ENCODE data around the gene ELMO1.

The ELMO1 gene

DNA sequence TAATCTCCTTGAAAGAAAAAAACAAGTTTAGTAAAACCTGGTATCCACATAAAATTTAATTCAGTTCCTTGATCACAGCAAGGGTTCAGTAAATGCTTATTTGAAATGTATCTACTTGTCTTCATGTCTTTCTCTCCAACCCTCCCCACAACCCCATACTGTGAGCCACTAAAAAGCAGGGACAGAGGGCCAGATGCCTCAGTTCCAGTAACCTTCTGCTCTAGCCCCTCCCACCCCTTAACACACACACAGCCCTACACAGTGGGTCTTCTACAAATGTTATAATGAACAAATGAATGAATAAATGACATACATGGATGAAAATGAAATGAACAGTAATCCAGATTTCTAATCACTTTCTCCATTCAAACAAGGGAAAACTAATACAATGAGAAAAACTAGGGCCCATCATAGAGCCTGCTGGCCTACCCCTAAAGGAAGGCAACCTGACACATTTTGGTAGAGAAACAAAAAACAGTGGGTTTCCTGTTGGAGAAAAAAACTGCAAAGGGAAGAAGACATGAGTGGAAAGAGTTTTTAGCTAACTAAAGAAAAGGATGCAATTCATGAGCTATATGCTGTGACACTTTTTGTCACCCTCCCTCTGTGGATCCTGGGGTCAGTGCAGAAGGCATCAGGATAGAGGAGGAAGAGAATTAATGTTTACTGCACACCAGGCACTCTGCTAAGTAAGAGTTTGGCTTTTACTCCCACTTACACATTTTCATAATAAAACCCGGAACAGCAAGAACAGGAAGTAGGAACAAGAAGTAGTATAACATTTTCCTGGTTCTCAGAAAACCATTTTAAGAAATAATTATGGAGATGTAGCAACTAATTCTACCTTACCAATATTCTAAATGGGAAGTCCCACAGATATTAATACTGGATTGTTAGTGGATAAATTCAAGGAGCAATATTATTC is 38.1 kb downstream of the ELMO1 start:
- no peak for DNase-seq (ENCODE audit: low read depth in 1 of 2, low spot score in 1 of 2)

DNA sequence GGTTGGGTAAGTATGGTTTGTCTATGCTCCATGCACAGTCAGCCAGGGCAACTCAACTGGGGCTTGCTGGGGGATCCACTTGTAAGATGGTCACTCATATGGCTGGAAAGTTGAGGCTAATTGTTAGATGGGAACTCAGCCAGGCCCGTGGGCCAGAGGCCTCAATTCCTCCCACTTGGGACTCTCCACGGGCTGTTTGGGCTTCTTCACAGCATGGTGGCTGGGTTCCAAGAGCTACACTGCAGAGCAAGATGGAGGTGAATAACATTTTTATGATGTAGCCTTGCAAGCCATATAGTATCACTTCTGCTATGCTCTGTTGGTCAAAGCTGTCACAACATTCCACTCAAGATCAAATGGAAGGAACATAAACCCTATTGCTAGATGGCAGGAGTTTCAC is 39.2 kb downstream of the ELMO1 start:
- no peak for DNase-seq (ENCODE audit: low read depth in 1 of 2, low spot score in 1 of 2)

DNA sequence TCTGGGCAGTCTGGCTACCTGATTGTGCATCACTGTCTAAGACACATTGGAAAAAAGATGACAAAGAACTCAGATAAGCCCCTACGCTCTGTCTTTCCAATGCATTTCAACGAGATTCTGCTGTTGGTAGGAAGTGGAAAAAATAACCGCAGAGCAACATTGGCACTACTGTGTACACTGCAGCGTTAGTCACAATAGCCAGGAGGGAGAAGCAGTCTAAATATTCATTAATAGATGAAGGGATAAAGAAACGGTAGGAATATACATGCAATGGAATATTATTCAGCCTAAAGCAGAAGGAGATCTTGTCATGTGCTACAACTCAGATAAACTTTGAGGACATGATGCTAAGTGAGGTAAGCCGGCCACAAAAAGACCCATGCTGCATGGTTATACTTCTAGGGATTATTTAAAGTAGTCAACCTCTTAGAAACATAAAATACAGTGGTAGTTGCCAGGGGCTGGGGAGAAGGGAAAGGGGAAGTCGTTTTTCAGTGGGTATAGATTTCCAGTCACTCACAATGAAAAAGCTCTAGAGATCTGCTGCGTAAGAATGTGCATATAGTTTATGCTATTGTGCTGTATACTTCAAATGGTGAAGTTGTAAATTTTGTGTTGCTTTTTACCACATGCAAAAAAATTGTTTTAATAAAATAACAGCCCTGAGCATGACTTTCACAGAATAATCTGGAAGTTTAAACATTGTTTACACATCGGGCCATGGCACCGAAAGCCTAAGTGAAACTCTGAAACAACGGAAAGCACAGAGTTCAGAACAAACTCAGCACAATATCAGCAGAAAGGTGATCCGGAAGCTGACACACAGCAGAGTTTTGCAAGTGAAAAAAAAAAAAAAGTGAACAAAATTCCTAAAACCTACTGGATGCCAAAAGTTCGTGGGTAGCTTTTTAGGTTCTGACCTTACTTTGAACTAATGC is 40.1 kb downstream of the ELMO1 start:
- no peak for DNase-seq (ENCODE audit: low read depth in 1 of 2, low spot score in 1 of 2)

DNA sequence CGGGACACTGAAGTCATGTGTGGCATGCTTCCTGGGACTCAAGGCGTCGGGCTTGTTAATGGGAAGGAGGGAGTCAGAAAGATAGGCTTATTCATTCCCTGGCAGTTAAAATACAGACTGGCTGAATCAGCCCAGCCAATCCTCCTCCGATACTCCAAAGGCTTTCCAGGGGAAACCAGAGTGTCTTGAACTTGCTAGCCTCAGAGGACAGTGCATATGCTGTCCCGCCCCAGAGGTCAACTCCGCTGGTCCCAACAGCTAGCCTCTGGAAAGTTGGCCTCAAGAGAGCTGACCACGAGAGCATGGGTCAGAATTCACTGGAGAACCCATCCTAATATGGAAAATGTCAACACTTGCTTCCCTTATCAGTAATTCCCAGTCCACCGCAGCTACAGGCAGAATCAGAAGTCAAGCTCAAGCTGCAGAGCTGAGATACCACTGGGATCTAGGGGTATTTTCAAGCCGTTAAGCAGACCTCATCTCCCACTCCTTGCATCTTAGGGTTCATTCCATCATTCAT is 43.0 kb downstream of the ELMO1 start:
- no peak for DNase-seq (ENCODE audit: low read depth in 1 of 2, low spot score in 1 of 2)

DNA sequence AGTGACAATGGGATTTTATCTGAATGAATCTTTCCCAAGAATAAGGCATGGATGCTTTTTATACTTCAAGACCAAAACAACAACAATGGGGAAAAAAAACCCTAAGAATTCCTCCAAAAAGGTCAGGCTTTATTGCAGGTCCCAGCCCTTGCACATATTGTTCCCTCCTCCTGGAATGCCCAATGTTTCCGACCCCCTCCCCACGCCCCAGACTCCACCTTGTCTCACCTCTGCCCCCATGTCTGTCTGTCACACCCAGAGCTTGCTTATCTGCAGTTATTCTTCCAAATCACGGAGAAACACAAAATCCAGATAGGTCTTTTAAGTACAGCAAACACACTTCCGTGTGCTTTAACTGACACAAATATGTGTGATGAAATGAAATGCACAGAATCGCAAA is 43.5 kb downstream of the ELMO1 start:
- no peak for DNase-seq (ENCODE audit: low read depth in 1 of 2, low spot score in 1 of 2)

DNA sequence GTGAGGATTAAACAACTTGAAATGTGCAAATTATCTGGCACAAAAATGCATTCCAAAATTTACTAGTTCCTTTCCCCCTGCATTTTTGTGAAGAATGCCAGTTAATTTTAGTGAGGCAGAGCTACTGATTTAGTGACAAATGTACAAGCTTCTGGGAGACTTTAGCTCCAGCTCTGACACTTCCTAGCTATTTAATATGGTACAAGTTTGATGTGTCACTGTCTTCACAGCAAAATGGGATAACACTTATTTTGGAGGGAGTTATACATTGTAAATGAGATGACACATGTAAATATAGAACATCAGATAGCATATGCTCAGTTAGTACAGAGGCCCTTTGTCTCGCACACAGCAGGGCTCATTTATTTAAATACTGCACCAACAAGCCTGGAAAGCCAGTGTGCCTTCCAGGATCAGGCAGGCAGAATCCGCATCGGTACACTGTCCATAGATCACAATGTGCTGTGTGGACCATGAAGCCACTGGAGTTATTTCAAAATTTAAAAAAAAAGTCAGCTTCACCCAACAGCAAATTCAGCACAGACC is 48.7 kb downstream of the ELMO1 start:
- DNase-seq (ENCODE audit: low read depth in 1 of 2, low spot score in 1 of 2) = no peak

DNA sequence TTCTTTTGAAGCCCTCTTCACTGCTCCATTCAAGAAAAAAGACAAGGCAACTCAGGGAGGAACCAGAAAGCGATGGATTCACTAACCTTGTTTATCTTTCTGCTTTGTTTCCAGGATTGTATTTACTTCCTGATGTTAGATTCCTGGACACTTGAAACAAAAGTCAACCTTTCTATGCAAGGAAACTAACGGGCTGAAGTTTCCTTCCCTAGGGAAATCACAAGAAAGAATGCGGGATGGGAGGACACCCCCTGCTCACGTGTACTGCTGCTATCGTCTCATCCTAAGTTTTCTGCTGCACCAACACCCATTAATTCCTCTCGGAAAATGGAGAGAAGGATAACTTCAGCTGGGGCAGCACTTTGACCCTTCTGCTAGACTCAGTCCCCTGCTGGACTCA is 50.3 kb downstream of the ELMO1 start:
- no peak for DNase-seq (ENCODE audit: low read depth in 1 of 2, low spot score in 1 of 2)

DNA sequence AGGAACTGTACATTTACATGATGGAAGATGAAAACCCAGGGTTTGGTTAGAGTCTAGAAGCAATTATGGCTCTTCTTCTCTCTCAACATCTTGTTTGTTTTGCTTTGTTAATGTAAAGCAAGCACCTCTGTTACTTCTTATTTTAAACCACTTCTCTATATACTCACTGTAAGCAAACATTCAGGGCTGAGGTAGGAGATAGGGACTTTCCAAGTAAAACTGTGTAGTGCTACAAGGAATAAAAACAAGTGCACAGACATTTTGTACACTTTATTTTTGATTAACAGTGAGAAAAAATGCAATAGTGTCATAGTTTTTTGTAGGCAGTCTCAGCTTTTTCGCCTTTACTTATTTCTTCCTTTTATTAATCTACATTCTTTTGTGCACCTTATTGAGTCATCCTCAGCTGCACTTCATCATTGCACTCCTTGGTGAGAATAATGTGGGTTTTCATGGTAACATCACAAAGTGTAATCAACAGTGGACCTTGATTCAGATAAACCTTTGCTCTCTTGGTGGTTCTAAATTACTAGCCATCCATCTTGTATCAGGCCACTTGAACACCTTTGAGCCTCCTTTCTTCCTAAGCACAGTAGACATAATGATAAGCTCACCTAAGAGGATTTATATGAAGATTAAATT is 52.9 kb downstream of the ELMO1 start:
- DNase-seq (ENCODE audit: low read depth in 1 of 2, low spot score in 1 of 2) = no peak

DNA sequence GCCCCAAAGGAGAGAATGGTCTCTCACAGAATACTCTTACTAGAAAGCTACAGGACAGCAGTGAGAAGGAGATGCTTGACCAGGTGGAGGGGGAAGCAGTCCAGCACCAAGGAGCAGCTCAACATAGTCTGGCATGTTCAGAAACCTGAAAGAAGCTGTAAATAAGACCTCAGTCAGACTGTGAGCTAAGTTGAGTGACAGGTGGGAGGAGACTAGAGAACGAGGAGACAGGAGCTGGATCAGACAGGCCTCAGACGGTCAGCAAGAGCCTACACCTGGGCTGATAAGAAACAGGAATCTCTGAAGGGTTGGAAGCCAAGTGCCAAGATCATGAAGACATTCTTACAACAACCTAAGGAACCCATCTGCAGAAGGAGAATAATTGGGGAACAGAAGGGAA is 54.5 kb downstream of the ELMO1 start:
- no peak for DNase-seq (ENCODE audit: low read depth in 1 of 2, low spot score in 1 of 2)

DNA sequence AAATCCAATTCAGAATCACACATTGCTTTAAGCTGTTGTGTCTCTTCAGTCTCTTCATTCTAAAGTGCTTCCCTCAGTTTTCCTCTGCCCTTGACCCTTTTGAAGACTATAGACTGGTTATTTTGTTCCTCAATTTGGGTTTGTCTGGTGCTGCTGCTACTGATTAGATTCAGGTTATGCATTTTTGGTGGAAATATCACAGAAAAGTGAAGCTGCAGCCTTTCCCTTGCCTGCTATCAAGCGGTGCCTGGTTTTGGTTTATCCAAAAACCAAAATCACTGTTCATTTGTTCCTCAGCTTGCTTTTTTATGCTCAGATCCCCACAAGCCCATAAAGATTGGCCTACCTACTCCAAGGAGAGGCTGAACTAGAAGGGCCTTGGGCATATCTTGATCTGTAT is 55.2 kb downstream of the ELMO1 start:
- no peak for DNase-seq (ENCODE audit: low read depth in 1 of 2, low spot score in 1 of 2)

DNA sequence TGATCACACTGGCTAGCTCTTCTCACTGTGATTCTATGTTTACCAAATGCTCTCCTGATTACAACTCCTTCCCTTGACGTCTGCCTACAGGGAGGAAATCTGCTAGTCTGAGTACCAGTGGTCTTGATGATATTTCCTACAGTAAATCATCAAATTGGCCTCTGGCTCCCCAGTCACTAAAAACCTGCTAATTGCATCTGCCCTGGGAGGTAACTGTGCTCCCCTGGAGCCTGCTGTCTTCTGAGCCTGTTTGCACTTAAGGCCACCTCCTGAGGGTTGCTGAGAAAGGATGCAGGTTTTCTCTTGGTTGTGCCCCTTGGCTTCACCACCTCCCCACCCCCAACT is 56.0 kb downstream of the ELMO1 start:
- DNase-seq (ENCODE audit: low read depth in 1 of 2, low spot score in 1 of 2) = no peak

DNA sequence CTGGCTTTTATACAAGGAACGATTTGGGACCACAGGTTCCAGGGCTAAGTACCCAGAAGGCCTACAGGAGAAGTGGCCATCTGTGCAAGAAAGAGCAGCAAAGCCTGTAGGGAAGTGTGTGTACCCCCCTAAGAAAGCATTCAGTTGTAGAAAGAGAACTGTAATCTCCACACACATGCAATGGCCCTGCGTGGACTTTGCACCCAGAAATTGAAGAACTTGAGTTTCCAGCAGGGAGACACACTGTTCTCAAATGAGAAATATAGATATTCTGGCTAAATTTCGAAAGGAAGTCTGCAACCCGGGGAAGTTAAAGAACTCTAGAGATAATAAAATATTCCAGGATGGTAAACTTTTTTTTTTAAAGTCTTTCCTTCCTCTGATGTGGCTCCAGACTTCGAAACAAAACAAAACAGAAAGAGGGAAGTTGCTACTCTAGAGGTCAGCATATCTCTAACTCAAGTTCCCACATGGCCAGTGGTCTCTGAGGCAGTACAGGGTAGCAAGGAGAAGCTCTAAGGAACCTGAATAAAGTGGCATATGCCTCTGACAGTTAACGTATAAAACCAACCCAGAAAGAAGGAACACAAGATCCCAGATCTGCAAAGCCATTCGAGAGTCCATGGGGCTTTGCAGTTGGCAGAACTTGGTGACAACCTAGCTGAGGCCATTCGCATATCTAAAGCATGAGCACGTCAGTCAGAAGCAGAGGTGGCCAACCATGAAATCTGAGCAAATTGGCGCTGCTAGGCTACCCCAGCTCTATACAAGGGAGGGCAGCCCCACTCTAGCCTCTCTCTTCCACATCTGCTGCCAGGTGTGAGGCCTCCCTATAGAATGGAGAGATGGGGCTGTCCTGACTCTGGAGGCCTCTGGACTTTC is 56.6 kb downstream of the ELMO1 start:
- no peak for DNase-seq (ENCODE audit: low read depth in 1 of 2, low spot score in 1 of 2)

DNA sequence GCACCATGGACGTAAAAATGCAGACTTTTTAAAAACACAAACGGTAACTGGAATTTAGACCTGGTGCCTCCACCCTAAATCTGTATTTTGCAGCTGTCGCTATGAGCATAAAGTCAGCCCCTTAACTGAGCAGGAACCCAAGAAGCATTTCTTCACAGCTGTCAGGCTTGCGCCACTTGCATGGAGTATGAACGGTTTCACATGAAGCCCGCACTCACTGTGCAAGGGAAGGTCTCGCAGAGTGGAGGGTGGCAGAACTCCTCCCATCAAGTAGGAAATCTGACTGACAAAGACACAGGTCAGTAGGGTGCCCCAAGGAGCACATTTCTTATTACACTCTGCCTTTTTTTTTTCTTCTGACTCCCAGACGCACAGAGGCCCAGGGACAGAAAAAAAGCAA is 58.5 kb downstream of the ELMO1 start:
- no peak for DNase-seq (ENCODE audit: low read depth in 1 of 2, low spot score in 1 of 2)

DNA sequence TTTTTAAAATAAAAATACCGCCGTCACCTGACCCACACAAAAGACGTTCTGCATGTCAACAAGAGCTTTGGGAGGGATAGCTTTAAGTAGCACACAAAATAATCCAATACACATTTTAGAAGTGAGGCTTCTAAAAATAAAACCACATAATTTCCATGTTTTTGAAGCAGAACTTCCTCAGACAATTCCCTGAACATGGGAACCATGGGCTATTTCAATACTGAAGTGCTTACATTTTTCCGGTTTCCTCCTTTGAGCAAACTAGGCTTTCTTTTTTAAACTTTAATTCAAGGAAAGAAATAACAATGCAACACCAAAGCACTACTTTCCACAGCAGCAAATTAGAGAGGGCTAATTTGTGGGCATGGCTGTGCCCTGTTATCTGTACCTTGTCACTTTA is 59.9 kb downstream of the ELMO1 start:
- no peak for DNase-seq (ENCODE audit: low read depth in 1 of 2, low spot score in 1 of 2)

DNA sequence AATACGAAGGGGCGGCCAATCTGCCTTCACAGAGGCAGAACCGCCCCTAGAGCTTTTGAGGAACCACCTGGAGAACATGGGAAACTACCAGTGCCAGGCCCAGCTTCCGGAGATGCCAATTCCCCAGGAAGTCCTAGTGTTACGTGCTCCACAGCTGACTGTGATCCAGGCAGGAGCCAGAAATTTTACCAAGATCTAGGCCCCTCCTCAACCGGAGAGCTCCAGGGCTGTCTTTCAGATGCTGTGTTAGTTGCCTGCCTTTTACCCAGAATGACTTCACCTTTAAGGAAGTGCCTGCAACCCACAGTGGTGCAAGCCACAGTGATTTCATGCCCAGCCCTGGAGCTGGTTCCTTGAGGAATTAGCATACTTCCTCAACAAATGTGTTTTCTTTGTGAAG is 62.9 kb downstream of the ELMO1 start:
- no peak for DNase-seq (ENCODE audit: low read depth in 1 of 2, low spot score in 1 of 2)

DNA sequence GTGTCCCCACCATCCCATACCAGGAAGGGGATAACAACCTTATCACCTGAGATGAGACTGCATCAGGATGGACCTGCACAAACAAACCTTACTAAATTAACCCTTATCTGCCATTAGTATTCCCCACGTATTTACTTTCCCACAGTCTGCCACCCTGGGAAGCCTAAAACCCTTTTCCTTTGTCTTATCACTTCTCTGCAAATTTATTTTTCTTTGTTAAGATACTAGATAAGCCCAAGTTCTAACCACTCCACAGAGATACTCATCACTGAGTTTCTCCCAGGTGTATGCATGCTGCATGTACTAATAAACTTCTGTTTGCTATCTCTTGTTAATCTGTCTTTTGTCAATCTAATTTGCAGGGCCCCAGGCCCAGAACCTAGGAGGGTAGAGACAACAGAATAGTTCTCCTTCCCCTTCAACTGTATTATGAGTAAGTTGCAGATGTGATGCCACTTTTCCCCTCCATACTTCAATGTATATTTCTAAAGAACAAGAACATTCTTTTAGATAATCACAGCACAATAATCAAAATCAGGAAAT is 66.0 kb downstream of the ELMO1 start:
- no peak for DNase-seq (ENCODE audit: low read depth in 1 of 2, low spot score in 1 of 2)

DNA sequence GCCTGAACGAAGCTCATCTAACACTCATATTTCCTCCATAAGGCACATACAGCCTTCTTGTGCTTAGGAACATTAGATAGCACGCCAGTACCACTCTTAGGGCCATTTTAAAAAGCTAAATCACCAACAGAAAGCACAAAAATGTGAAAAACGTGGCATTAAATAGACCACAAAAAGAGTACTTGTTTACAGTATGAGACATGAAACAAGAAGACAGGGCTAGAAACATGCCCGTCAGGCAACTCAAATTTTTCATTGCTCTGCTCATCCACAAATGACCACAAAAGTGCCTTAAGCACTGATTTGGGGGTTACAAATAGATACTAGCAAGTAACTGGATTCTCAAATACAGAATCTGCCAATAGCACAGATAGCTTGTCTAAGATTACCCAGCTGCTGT is 67.8 kb downstream of the ELMO1 start:
- DNase-seq (ENCODE audit: low read depth in 1 of 2, low spot score in 1 of 2) = no peak

DNA sequence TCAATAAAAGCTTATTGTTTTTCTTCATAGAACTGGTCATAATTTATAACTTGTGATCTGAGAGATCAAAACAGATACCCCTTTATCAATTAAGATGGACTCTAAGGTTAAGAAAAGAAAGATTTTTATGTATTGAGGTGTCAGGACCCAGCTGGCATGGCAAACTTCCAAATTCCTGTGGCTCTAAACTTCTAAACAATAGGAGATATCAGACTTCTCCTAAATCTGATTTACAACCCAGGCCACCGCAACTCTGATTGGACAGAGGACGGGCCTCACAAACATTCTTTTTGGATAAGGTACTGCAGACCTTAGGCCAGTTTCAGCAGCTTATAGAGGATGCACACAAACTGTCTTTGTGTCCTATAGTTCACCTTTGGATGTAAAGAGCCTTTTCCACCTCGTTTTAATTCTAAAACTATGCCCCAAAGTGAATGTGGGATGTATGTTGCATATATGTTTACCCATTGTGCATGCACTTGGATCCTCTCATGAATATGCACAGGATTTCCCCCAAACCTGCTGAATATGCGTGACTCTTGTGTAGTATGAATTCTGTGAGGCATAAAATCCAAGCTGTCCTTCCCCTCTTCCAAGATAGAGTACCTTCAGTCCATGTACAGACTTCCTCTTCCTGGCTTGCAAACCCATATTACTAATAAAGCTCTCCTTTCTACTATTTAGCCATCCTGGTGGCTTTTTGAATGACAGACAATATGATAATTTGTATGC is 69.0 kb downstream of the ELMO1 start:
- DNase-seq (ENCODE audit: low read depth in 1 of 2, low spot score in 1 of 2) = no peak

DNA sequence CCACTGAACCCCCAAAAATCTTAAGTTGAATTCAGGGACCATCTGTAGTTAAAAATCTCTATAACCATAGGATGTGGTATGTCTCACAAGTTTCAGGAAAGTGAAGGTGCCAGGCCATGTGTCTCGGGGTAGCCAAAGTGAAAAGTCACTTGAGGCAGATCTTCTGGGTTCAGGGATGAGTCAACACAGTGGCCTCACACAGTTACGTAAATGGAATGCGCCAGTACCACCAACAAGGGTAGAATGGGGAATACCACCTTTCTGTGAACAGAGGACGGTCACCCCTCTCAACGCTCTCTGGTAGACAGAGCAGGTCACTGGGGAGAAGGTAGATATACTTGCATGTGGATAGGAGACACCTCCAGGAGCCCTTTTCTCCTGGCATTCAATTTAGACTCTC is 71.4 kb downstream of the ELMO1 start:
- no peak for DNase-seq (ENCODE audit: low read depth in 1 of 2, low spot score in 1 of 2)

Data from stimulated activated CD4-positive, alpha-beta T cell treated with anti-CD3 and anti-CD28 coated beads, Interleukin-15, amount 100 ng/mL, for 1 hour (primary cell).